HT-29 (cell line): ENCODE results near the gene CSK. TPM values are rescaled to one million over a fixed set of nuclear protein-coding genes. Genes with fewer than 3 reads are reported as not detected.
"Not testable (repeated sequence)": the region's sequence is repeated elsewhere in the genome, so short reads cannot be mapped to it uniquely, and the experiment has no call there.

Source experiments
- DNase-seq: peaks from one replicate; pipeline ENCODE4 v3.0.0-alpha.2; 2015; ENCODE audit warnings: low spot score
- total RNA-seq: library from RNA; depleted of rRNA; stranded (reverse); fragments of >200 nt; shearing (Covaris generic); gene quantifications from 2 replicates; pipeline ENCODE4 v1.2.3, GENCODE V29; 2014; rRNA removed

Gene CSK
- total RNA-seq: 54.7 and 60.2 TPM in 2 replicates

DNA sequence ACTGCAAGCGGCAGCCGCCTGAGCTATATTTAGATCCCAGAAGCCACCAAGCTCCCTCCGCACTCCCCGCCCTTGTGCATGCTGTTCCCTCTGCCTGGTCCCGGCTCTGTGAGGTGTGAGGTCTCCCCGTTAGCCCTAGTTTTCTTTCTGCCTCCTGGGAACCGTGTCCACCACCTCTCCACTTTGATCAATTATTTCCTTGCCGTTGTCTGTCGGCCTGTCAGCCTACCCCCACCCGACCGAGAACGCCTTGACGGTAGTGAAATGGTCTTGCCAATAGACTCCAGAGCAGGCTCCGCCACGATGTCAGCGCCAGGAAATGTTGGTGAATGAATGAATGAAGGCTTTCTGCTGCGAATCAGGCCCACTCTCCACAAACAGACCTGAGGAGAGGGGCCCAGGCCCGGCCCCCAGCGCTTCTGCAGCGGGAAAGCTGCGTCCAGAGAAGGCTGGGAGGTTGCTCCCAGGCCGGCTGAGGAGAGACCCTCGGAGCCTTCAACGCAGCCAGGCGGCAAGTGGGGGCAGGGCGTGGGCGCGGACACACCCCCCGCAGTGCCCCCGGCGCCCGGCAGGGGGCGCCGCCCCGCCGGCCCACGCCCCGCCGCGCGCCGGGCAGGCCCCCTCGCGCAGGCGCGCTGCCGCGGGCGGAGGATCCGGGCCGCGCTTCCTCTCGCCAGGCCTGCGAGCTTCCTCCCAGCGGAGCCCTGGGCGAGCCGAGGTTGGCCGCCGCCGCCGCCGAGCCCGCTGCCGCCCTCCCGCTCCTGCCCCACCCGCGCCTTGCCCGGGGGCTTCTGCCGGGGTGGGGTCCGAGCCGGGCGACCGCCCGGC lies at the start of gene CSK:
Gene CSK, plus strand, starts transcription at position 650 of the 828 bp plus-strand sequence. CDS start 16,218 bp downstream, outside the sequence.
- DNase-seq: peak; percentile 71

DNA sequence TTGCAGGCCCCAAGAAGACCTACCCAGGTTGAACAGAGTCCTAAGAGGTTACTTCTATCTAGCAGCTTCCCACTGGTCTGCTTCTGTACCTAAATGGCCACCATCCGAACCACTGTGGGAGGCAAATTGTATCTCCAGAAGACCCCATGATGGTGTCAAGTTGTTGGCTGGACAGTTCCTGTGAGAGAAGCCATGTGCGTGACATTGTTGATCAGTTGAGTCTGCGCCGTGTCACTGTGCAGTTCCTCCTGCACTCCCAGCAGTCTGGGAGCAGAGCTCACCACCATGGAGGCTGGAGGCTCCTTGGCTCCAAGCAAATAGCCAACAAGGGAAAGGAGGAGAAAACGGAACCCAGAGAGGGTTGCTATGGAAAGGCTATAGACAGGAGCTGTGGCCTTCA lies 49.0 kb upstream of the CSK start:
- no peak for DNase-seq

DNA sequence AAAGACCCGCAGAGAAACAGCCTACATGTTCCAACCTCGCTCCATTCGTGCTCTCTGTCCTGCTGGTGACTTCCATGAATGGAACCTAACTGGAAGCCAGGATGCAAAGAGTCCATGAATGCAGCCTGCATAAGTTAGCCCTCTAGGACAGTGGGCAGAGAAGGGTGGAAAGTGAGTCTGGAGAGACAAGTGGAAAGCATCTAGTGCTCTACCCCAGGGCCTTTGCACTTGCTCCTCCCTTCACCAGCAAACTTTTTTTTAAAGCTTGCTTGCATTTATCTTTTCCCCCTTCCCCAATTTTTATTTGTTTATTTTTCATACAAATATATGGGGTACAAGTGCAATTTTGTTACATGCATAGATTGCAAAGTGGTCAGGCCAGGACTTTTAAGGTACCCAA lies 48.6 kb upstream of the CSK start:
- no peak for DNase-seq

DNA sequence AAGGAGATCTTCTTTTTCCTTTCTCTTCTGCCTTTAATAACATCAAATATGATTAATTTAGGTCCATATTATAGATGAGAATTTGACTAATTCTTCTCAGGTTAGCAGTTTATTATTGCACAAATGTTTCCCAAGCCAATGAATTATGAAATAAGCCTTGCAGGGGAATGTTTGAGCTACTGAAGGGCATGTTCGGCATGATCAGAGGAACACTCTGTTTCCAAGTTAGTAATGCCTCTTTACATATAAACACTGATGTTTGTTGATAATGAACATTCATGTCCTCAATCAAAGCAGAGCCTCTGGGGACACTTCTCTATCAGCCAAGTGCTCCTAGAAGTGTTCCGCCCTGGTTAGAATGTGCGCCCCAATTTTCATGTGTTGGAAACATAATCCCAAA lies 46.6 kb upstream of the CSK start:
- DNase-seq: no peak

DNA sequence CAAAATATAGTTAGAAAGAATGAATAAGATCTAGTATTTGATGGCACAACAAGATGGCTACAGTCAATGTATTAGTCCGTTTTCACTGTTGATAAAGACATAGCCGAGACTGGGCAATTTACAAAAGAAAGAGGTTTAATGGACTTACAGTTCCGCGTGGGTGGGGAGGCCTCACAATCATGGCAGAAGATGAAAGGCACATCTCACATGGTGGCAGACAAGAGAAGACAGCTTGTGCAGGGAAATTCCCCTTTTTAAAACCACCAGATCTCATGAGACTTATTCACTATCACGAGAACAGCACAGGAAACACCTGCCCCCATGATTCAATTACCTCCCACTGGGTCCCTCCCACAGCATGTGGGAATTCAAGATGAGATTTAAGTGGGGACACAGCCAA lies 43.6 kb upstream of the CSK start:
- DNase-seq: not testable (repeated sequence)

DNA sequence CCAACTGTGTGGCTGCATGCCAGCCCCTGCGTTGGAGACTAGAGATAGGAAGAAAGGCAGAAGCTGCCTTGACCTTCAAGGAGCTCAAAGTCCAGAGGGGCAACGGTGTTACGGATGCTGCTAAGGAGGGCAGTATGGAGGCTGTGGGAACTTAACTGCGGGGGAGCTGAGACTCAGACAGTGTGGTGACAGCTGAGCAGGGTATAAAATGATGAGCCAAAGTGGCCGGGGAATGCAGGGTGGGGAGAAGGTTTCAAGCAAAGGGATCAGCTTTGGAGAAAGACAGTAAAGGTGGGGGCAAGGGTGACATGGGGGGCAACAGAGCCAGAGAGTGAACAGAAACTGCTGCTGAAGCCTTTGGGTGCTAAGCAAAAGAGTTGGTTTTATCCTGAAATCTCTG lies 39.5 kb upstream of the CSK start:
- no peak for DNase-seq

DNA sequence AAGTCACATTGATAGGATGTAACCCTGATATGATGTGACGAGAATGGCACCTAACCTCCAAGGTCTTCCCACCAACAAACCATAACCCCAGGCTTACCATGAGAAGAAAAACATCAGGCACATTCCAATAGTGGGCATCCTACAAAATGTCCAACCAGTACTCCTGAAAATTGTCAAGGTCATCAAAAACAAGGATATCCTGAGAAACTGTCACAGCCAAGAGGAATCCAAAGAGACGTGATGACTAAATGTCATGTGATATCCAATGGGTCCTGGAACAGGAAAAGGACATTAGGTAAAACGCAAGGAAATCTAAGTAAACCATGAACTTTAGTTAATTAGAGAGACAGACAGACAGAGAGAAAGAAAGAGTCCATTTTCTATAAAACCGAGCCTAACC lies 35.5 kb upstream of the CSK start:
- no peak for DNase-seq

DNA sequence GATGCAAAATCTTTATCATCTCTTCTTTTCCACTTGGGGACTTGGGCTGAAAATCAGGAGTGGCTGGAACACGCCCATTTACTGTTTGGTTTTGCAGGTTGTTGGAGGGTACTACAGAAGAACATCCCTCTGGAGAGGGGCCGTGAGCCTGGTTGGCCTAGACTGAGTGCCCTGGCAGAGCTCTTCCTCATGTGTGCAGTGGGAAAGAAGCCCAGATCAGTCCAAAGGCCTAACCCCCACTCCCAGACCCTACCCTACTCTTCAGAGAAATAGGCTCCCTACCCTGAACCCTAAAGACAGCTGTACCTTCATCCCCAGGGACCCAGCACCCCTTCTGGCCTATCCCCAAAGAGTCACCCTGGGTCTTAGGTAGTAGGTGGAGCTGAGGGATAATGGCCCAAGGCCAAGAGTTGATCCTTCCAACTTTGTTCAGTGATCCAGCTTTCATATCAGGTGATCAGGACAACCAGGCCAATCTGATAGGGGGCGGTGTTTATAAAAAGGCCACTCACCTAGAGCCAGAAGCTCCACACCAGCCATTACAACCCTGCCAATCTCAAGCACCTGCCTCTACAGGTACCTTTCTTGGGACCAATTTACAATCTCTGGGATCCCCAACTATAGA lies 33.4 kb upstream of the CSK start, which contains the start of gene CYP1A2:
Gene CYP1A2, plus strand, starts transcription at position 524 of the 625 bp plus-strand sequence. CDS start 894 bp downstream, outside the sequence.
- no peak for DNase-seq

DNA sequence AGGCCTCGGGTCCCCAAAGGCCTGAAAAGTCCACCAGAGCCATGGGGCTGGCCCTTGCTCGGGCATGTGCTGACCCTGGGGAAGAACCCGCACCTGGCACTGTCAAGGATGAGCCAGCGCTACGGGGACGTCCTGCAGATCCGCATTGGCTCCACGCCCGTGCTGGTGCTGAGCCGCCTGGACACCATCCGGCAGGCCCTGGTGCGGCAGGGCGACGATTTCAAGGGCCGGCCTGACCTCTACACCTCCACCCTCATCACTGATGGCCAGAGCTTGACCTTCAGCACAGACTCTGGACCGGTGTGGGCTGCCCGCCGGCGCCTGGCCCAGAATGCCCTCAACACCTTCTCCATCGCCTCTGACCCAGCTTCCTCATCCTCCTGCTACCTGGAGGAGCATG lies 32.0 kb upstream of the CSK start:
- no peak for DNase-seq

DNA sequence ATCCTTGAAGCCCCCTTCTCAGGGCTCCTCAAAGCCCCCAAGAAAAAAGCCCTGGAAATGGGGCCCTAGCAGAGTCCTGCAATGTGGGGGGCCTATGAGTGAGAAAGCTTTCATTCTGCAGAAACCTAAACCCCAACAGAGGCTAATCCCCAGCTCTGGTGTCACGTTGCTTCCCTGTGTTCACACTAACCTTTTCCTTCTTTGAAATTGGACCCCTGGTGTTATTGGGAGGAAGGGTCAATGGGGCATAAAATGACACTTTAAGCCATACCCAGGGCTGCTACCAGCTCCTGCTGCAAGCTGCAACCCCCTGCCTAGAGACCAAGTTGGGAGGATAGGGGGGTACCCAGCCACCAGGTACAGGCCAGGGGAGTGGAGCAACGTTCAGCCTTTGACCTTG lies 31.1 kb upstream of the CSK start:
- no peak for DNase-seq

DNA sequence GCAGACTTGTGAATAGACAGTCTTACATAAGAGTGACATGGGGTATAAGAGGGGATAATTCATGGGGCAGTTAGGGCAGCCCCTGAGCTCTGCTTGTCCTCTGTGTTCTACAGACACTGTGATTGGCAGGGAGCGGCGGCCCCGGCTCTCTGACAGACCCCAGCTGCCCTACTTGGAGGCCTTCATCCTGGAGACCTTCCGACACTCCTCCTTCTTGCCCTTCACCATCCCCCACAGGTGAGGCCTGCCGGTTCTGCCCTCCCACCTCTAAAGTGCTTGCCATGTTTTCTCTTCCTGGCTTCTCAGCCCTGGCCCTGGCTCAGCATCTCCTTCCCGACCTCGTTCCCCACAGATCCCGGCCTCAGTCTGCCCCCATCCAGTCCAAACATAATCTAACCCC lies 29.9 kb upstream of the CSK start:
- DNase-seq: no peak

DNA sequence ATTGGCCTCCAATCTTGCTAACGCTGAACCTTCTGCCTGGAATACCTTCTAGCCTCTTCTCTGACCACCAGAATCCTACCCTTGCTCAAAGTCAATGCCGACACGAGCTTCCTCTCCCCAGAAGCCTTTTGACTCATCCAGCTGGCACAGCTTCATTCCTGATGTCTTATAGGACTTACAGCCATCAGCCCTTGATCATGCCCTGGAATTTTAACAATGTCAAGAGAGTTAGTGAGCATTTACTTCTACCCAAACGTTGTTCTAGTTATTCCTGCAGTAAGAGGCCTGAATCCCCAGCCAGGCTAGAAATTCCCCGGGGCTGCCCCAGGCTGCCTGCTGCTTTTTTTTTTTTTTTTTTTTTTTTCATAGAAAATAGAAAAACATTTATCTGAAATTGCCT lies 29.3 kb upstream of the CSK start:
- no peak for DNase-seq

DNA sequence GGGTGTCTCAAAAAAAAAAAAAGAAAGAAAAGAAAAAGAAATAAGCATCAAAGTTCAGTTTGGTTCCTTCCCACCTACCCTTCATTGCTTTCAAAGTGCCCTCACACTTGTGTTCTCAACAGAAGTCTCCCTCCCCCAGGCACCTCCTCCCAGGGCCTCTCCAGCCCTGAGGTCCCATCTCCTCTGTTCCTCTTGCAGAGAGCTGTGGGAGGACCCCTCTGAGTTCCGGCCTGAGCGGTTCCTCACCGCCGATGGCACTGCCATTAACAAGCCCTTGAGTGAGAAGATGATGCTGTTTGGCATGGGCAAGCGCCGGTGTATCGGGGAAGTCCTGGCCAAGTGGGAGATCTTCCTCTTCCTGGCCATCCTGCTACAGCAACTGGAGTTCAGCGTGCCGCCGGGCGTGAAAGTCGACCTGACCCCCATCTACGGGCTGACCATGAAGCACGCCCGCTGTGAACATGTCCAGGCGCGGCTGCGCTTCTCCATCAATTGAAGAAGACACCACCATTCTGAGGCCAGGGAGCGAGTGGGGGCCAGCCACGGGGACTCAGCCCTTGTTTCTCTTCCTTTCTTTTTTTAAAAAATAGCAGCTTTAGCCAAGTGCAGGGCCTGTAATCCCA lies 27.2 kb upstream of the CSK start:
- DNase-seq: no peak

DNA sequence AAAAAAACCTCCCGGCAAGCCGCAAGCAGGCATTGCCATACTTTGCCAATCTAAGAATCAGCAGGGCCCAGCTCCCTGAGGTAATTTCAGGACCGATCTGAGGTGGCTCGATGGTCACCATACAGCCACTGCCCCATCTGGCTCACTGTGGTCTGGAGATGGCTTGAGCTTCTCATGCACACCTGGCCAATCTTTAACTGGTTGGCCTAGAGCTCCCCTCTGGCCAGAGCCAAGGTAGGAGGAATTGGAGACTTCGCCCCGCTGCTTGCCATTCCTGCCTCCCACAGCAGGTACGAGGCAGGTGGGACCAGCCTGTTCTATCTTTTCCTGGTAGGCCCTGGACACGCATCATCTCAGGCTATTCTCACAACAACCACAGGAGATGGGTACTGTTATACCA lies 23.1 kb upstream of the CSK start:
- no peak for DNase-seq

DNA sequence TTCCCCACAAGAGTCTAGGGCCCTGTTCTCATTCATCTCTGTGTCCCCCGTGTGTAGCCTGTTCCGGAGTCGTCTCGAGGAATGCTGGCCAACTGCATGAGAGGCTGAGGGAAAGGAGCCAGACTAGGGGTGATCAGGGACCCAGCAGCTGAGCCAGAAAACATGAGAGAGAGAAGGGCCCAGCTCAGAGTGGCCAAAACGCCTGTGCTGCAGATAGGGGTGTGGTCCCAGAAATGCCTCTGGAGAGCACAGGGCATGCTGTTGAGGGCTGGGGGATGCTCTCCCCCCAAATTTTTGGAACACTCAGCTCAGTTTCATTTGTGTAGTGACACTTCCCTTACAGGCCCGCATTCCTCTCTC lies 19.1 kb upstream of the CSK start:
- no peak for DNase-seq

DNA sequence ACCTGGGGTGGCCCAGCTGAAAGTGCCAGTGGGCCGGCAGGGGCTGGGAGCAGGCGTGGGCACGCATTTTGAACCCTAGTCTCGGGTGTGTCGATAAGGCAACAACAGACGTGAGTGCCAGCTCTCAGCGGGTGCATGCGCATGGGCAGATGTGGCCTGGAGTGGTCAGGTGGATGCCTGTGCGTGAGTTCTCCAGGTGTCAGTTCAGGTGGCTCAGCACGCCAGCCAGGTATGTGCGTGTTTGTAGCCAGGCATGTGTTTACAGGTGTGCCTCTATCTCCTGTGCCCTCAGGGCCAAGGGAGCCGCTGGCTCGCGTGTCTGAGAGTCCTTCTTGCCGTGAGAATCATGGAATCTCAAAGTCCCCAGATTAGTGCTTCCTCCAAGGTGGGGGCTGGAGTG lies 18.5 kb upstream of the CSK start:
- no peak for DNase-seq

DNA sequence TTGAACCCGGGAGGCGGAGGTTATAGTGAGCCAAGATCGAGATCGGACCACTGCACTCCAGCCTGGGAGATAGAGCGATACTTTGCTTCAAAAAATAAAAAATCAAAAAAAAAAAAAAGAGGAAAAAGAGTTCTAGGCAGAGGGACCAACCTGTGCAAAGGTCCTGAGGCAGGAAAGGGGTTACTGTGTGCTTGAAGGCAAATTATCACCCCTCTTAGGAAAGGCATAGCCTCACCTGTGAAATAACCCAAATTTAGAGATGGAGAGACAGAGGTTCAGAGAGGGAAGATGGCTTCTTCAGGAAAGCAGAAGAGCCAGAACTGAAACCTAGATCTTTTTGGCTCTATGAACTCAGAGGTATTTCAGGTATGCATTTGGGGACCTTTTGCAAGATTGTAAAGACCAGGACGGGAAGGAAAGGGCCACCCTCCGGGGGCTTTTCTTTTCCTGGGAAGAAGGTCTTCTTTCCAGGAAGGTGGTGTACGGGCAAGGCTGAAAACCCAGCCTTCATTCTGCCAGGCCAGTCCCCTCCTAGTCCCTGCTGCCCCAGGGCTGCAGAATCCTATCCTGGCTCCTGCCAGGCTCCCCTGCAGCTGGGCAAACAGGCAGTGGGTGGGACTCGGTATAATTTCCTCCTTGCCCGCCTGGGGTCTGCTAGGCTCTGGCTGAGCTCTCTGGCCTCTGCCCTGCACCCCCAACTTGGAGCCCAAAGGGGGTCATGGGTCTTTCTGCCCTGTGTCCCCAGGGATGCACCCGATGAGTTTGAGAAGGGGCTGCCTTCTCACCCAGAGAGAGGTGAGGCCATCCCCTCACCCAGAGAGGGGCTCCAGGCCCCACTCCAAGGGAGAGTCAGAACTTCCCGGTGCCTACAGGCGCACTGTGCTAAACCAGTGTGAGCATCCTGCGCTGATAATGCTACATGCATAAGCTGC lies 14.4 kb upstream of the CSK start:
- no peak for DNase-seq

DNA sequence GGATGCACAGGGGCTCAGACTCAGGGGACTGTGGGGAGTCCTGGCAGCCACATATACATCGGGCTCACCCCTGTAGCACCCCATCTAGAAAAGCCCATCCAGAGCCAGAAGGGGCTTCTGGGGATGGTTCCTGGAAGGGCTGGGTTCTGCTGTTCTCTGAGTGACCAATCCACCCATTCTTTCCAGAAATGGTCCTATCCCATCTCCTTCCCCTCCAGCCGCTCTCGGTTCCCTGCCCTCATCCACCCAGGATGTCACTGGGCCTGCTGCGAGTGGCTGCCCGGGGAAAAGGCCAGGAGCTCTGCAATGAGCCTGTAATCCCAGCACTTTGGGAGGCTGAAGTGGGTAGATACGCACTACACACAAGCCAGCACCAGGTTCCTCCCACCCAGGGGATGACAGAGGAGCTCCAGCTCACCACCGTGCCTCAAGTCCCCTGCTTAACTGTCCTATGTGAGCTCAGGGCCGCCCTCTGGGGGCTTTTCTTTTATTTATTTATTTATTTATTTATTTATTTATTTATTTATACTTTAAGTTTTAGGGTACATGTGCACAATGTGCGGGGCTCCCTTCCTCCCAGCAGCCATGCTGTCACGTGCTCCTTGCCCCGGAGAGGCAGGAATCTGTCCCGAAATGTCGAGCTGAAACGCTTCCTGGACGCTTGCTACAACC lies 13.6 kb upstream of the CSK start:
- DNase-seq: no peak

DNA sequence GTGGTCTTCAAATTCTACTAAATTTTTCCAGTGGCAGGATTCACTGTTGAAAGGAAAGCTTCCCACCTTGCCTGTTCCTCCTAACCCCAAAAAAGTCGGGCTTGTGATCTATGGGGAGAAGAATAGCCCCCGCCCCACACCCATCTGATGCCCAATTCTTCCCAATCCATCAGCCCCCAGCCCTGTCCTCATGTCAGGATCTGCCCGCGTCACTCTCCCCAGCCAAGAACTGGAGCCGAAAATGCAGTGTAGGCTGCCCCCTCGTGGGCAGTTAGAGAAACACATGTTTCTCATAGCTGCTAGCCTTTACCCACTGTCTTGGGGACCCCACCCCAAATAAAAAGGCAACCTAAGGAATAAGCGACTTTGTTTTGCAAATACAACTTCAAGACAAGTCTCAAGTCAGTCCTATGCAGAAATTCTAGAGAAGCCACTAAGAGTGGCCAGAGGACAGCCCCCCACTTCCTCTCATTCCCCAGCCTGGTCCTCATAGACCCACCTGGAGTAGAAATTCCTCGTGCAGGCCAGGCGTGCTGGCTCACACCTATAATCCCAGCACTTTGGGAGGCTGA lies 13.0 kb upstream of the CSK start:
- DNase-seq: peak; percentile 75

DNA sequence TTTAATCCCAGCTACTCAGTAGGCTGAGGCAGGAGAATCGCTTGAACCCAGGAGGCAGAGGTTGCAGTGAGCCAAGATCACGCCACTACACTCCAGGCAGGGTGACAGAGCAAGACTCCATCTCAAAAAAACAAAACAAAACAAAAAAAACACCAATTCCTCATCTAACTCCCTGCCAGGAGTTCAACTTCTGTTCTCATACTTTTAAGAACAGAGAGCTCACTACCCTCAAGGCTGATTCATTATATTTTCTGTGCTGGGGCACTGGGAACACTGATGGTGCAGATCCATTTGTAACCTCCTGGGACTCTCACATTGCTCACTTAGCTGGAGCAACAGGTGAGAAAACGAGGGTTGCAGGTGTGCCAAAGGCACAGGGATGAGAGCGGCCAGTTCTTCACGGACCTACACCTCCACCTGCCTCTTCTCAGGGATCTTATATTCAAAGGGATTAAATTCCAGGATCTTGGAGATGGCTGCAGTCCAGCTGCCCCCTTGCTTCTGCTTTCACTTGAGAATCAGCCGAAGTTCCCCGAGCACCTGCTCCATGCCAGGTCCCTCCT lies 12.3 kb upstream of the CSK start:
- DNase-seq: no peak
